WTC11 (cell line): ENCODE data around the gene NGLY1.

Experiments
- ATF1 ChIP-seq: sonication (generic); formaldehyde crosslinking; IDR thresholded peaks from 2 replicates; pipeline ENCODE4 v1.8.1; 2023; ENCODE audit warnings: mild to moderate bottlenecking, moderate library complexity, missing genetic modification reagents
- ATF3 ChIP-seq: sonication (generic); formaldehyde crosslinking; conservative IDR thresholded peaks from 2 replicates; pipeline ENCODE4 v1.8.1; 2022; ENCODE audit warnings: mild to moderate bottlenecking, missing genetic modification reagents
- CREB1 ChIP-seq: sonication (generic); formaldehyde crosslinking; IDR thresholded peaks from 2 replicates; pipeline ENCODE4 v1.8.0; 2023; ENCODE audit warnings: mild to moderate bottlenecking, missing genetic modification reagents
- CTCF ChIP-seq: fragments of 200-600 bp; IDR thresholded peaks from 2 replicates; pipeline ENCODE4 v1.8.0; 2022; ENCODE audit warnings: antibody characterized with exemption
- FOXJ3 ChIP-seq: sonication (generic); formaldehyde crosslinking; IDR thresholded peaks from 2 replicates; pipeline ENCODE4 v1.9.0; 2021; ENCODE audit warnings: missing genetic modification reagents, mild to moderate bottlenecking, borderline replicate concordance
- GRHL2 ChIP-seq: fragments of 250-450 bp; sonication (Bioruptor Pico); IDR thresholded peaks from 2 replicates; pipeline ENCODE4 v1.8.0; 2022; ENCODE audit warnings: mild to moderate bottlenecking, moderate library complexity; ENCODE audit not compliant: insufficient replicate concordance, severe bottlenecking
- GTF2I ChIP-seq: fragments of 250-450 bp; sonication (Bioruptor Pico); conservative IDR thresholded peaks from 2 replicates; pipeline ENCODE4 v1.4.0; 2021; ENCODE audit warnings: mild to moderate bottlenecking
- NFATC4 ChIP-seq: fragments of 250-450 bp; sonication (Bioruptor Pico); IDR thresholded peaks from 2 replicates; pipeline ENCODE4 v1.9.0; 2021; ENCODE audit warnings: mild to moderate bottlenecking
- NR1H2 ChIP-seq: sonication (generic); formaldehyde crosslinking; IDR thresholded peaks from 2 replicates; pipeline ENCODE4 v1.9.0; 2021; ENCODE audit warnings: mild to moderate bottlenecking, moderate library complexity, missing genetic modification reagents
- RELA ChIP-seq: sonication (generic); formaldehyde crosslinking; IDR thresholded peaks from 2 replicates; pipeline ENCODE4 v1.8.1; 2022; ENCODE audit warnings: missing genetic modification reagents, mild to moderate bottlenecking, borderline replicate concordance
- ZNF512 ChIP-seq: sonication (generic); formaldehyde crosslinking; IDR thresholded peaks from 2 replicates; pipeline ENCODE4 v1.8.1; 2022; ENCODE audit warnings: missing genetic modification reagents, borderline replicate concordance

- no peak for TF ChIP-seq CTCF
- no peak for TF ChIP-seq GRHL2 (CRISPR knock-in tag)
- TF ChIP-seq NR1H2 (CRISPR knock-in tag) = no peak
- TF ChIP-seq ATF3 (CRISPR knock-in tag) = no peak
- no peak for TF ChIP-seq ZNF512 (CRISPR knock-in tag)
- no peak for TF ChIP-seq GTF2I (CRISPR knock-in tag)
- no peak for TF ChIP-seq NFATC4 (CRISPR knock-in tag)
- TF ChIP-seq RELA = no peak
- no peak for TF ChIP-seq CREB1 (CRISPR knock-in tag)
- TF ChIP-seq ATF1 = no peak
- TF ChIP-seq FOXJ3 (CRISPR knock-in tag) = no peak
These were observed 55.1 kb downstream of the NGLY1 start for GRCh38 chr3:25728101-25728500.
